B cell (primary cell): ENCODE data around the gene TRIM31. TPM values are rescaled to one million over a fixed set of nuclear protein-coding genes. Genes with fewer than 3 reads are reported as not detected.

ENCODE experiments used
- ATAC-seq: fragments of 200-7000 bp; cut with Tn5 transposase; one replicate; pipeline ENCODE4 v1.10.0; 2021; ENCODE audit warnings: low read depth, mild to moderate bottlenecking, moderate number of reproducible peaks, moderate library complexity
- CTCF ChIA-PET: fragments of 350-600 bp; sonication (Branson Sonifier 250); formaldehyde crosslinking; loops from one replicate; lab custom pipeline; 2021; ENCODE audit warnings: antibody characterized with exemption, inconsistent platforms; lab: Charles Lee
- POLR2A ChIA-PET: fragments of 350-600 bp; sonication (Branson Sonifier 250); formaldehyde crosslinking; loops from one replicate; lab custom pipeline; 2021; ENCODE audit warnings: antibody characterized with exemption; lab: Charles Lee
- DNase-seq: peaks from one replicate; pipeline ENCODE4 v3.0.0; 2013
- H2AFZ ChIP-seq: 2 replicates; pipeline ENCODE4 v1.6.1; 2012; ENCODE audit warnings: mild to moderate bottlenecking, low read depth, low read length; ENCODE audit not compliant: insufficient read depth, poor library complexity, severe bottlenecking
- H3K27ac ChIP-seq, 2 donors: 1 replicate in 1 of 2; 2 replicates in 1 of 2; pipeline ENCODE4 v1.5.1; 2012 to 2013; ENCODE audit warnings: low read length in 2 of 2, mild to moderate bottlenecking in 2 of 2, moderate library complexity in 1 of 2
- H3K27me3 ChIP-seq, 4 experiments: fragments of 200-600 bp in 1 of 4; sonication (generic) in 1 of 4; replicated peaks in 1 of 4; 1 replicate in 2 of 4; 2 replicates in 2 of 4; pipeline versions ENCODE4 v1.6.1 to v1.7.0; 2013 to 2016; ENCODE audit warnings: low read length in 3 of 4, mild to moderate bottlenecking in 2 of 4, mixed read lengths in 1 of 4, moderate library complexity in 1 of 4; ENCODE audit not compliant: insufficient read depth in 4 of 4, control insufficient read depth in 3 of 4; ENCODE audit errors: control extremely low read depth in 1 of 4
- H3K36me3 ChIP-seq, 2 experiments: replicated peaks in 1 of 2; 1 replicate in 1 of 2; 2 replicates in 1 of 2; pipeline versions ENCODE4 v1.6.1 to v1.7.1; 2013; ENCODE audit warnings: low read length in 1 of 2; ENCODE audit not compliant: insufficient read depth in 2 of 2, control insufficient read depth in 1 of 2; ENCODE audit errors: control extremely low read depth in 1 of 2, extremely low read depth in 1 of 2
- H3K4me1 ChIP-seq, 2 donors: fragments of 200-600 bp in 1 of 2; sonication (generic) in 1 of 2; 1 replicate in 1 of 2; 2 replicates in 1 of 2; pipeline versions ENCODE4 v1.5.1 to v1.6.1; 2013 to 2017; ENCODE audit warnings: low read length in 2 of 2; ENCODE audit not compliant: control insufficient read depth in 2 of 2, insufficient read depth in 2 of 2
- H3K4me2 ChIP-seq: replicated peaks from 2 replicates; pipeline ENCODE3; 2012; ENCODE audit warnings: mild to moderate bottlenecking, low read depth, low read length; ENCODE audit not compliant: poor library complexity, severe bottlenecking
- H3K4me3 ChIP-seq, 5 experiments: fragments of 200-600 bp in 1 of 5; sonication (generic) in 1 of 5; 1 replicate in 3 of 5; 2 replicates in 2 of 5; pipeline versions ENCODE4 v1.5.1 to v1.7.0; 2011 to 2016; ENCODE audit warnings: low read length in 4 of 5, mild to moderate bottlenecking in 4 of 5, low read depth in 2 of 5, control low read depth in 1 of 5, moderate library complexity in 1 of 5; ENCODE audit not compliant: insufficient read depth in 1 of 5; ENCODE audit errors: control extremely low read depth in 1 of 5, extremely low read depth in 1 of 5
- H3K79me2 ChIP-seq: fragments of 200-600 bp; sonication (generic); one replicate; pipeline ENCODE4 v1.6.0; 2016; ENCODE audit warnings: low read length; ENCODE audit not compliant: control insufficient read depth, insufficient read depth
- H3K9ac ChIP-seq: fragments of 200-600 bp; sonication (generic); 2 replicates; pipeline ENCODE4 v1.6.1; 2017; ENCODE audit warnings: mild to moderate bottlenecking, low read length, moderate library complexity
- H3K9me3 ChIP-seq, 3 donors: one replicate each; pipeline versions ENCODE4 v1.6.1 to v1.7.1; 2013; ENCODE audit warnings: low read length in 2 of 3; ENCODE audit not compliant: control insufficient read depth in 2 of 3, insufficient read depth in 1 of 3; ENCODE audit errors: control extremely low read depth in 1 of 3
- H4K20me1 ChIP-seq: 2 replicates; pipeline ENCODE4 v1.6.0; 2012; ENCODE audit warnings: mild to moderate bottlenecking, low read length; ENCODE audit not compliant: insufficient read depth, control insufficient read depth, poor library complexity, severe bottlenecking
- H3K27ac Mint-ChIP-seq: one replicate; pipeline ENCODE4 v1.8.0; 2021; ENCODE audit warnings: mixed read lengths
- H3K27me3 Mint-ChIP-seq: one replicate; pipeline ENCODE4 v1.8.0; 2021; ENCODE audit warnings: mixed read lengths
- H3K4me1 Mint-ChIP-seq: one replicate; pipeline ENCODE4 v1.8.0; 2021; ENCODE audit warnings: mixed read lengths
- H3K4me3 Mint-ChIP-seq: one replicate; pipeline ENCODE4 v1.8.0; 2021; ENCODE audit warnings: mixed read lengths
- H3K9me3 Mint-ChIP-seq: one replicate; pipeline ENCODE4 v1.8.0; 2022; ENCODE audit warnings: mixed read lengths; ENCODE audit not compliant: insufficient read depth
- CTCF ChIP-seq: fragments of 200-600 bp; IDR thresholded peaks from one replicate; pipeline ENCODE4 v1.8.0; 2022; ENCODE audit warnings: antibody characterized with exemption, mild to moderate bottlenecking
- EZH2 ChIP-seq: IDR thresholded peaks from 2 replicates; pipeline ENCODE4 v1.6.1; 2012; ENCODE audit warnings: borderline replicate concordance, low read depth, mild to moderate bottlenecking, moderate library complexity, low read length; ENCODE audit not compliant: insufficient read depth, poor library complexity, severe bottlenecking
- WGBS: methylation state at CpG from one replicate; pipeline ENCODE4 v1.1.5; 2013; ENCODE audit warnings: missing lambda C conversion rate; ENCODE audit not compliant: insufficient coverage; 5-methylcytosine and 5-hydroxymethylcytosine counted together
- intact Hi-C: fragments of 100-400 bp; cut with micrococcal nuclease; formaldehyde crosslinking; loops from one replicate; pipeline ENCODE4 v1.10.0; 2022
- polyA plus RNA-seq: library from polyadenylated mRNA; depleted of rRNA; stranded (reverse); fragments of >200 nt; gene quantifications from 2 replicates; pipeline ENCODE4 v1.2.3, GENCODE V29; 2012
- total RNA-seq, 2 donors: library from RNA; stranded (reverse); fragments of 120-200 nt in 1 of 2; gene quantifications; 1 replicate in 1 of 2; 2 replicates in 1 of 2; pipeline versions ENCODE4 v1.2.3 to v1.2.4, GENCODE V29; 2013 to 2022

The TRIM31 gene
- total and polyA plus RNA-seq, 2 donors (not counting 1 experiment from before 2014, with no cell fraction given) = not detected

- intact Hi-C loops = loop anchor here (2.0 to 10.0 kb wide), 3 partner anchors 120 to 1913 kb away; partner anchors contain the start of genes DXO and HLA-A
- Histone ChIP-seq H3K9ac (peak overlapping the region; percentile 91), H3K9me3 (no peaks in the 10 kb centered on the region), H3K4me1 (peaks cover 26 to 34% of the 10 kb centered on the region in 2 donors), H3K4me2 (peak overlapping the region; percentile 85), H4K20me1 (no peaks in the 10 kb centered on the region), H3K27me3 (no peaks in the 10 kb centered on the region), H3K79me2 (peaks cover 44% of the 10 kb centered on the region), H3K27ac (peak overlapping the region; percentile 95 to 97), H3K4me3 (peak overlapping the region; percentile 80 to 100 (median 92)), H2AFZ (peak overlapping the region; percentile 86), H3K36me3 (peaks cover 4 to 25% of the 10 kb centered on the region in 2 experiments)
- ATAC-seq = no peak
- DNase-seq = no peak
- H3K27ac Mint-ChIP-seq = peak overlapping the region; percentile 99
- peaks cover 48% of the 10 kb centered on the region for H3K4me1 Mint-ChIP-seq
- CTCF ChIA-PET = interaction anchor here (2.7 kb wide), 1 partner anchor 41 kb away, joined by 10 read pairs; no protein-coding TSS in a partner anchor
- H3K9me3 Mint-ChIP-seq = no peaks in the 10 kb centered on the region
- WGBS = 45% methylated on average over 8 of the region's 13 CpGs
- H3K27me3 Mint-ChIP-seq = no peaks in the 10 kb centered on the region
- POLR2A ChIA-PET = interaction anchor here (0.6 to 2.0 kb wide), 4 partner anchors 41 to 1913 kb away, joined by 3 to 10 read pairs (median 4); partner anchors contain the start of gene TRIM26
- H3K4me3 Mint-ChIP-seq = peak overlapping the region; percentile 100
- TF ChIP-seq CTCF (no peak), EZH2 (no peak)
Measured at GRCh38 chr6:30061858-30062458, 50.9 kb downstream of the TRIM31 start.
